Esophagus (tissue), 2 donors: ENCODE data around the gene C19orf33. TPM values are rescaled to one million over a fixed set of nuclear protein-coding genes. Genes with fewer than 3 reads are reported as not detected.
A peak's percentile ranks its signal among the peaks of the same experiment; 100 is the strongest.

Experiments
- H3K27ac ChIP-seq, 2 donors: one replicate each; pipeline ENCODE4 v1.5.1; 2013; ENCODE audit warnings: low read depth in 2 of 2, mild to moderate bottlenecking in 2 of 2, inconsistent platforms in 1 of 2, low read length in 1 of 2, moderate library complexity in 1 of 2
- H3K27me3 ChIP-seq, 2 donors: one replicate each; pipeline ENCODE4 v1.6.1; 2013; ENCODE audit warnings: low read length in 2 of 2, control low read depth in 1 of 2, mild to moderate bottlenecking in 1 of 2; ENCODE audit not compliant: insufficient read depth in 2 of 2, control insufficient read depth in 1 of 2
- H3K36me3 ChIP-seq, 2 donors: one replicate each; pipeline ENCODE4 v1.6.1; 2013; ENCODE audit warnings: low read length in 1 of 2; ENCODE audit not compliant: control insufficient read depth in 2 of 2, insufficient read depth in 2 of 2
- H3K4me1 ChIP-seq, 2 donors: one replicate each; pipeline ENCODE4 v1.6.1; 2013; ENCODE audit warnings: low read length in 1 of 2; ENCODE audit not compliant: control insufficient read depth in 2 of 2, insufficient read depth in 2 of 2
- H3K4me3 ChIP-seq, 2 donors: one replicate each; pipeline ENCODE4 v1.5.1; 2013; ENCODE audit warnings: low read length in 2 of 2, mild to moderate bottlenecking in 2 of 2, low read depth in 1 of 2, moderate library complexity in 1 of 2
- H3K9me3 ChIP-seq, 2 donors: one replicate each; pipeline ENCODE4 v1.6.1; 2013; ENCODE audit warnings: mild to moderate bottlenecking in 2 of 2, low read depth in 1 of 2, low read length in 1 of 2, moderate library complexity in 1 of 2; ENCODE audit not compliant: control insufficient read depth in 2 of 2, insufficient read depth in 1 of 2
- WGBS, 2 donors: extraction: QIAGEN DNeasy Blood & Tissue Kit; methylation state at CpG; one replicate each; pipeline ENCODE4 v1.1.7; 2013; 5-methylcytosine and 5-hydroxymethylcytosine counted together
- polyA plus RNA-seq, 2 donors: library from polyadenylated mRNA; stranded (reverse); fragments of 200-250 nt; gene quantifications; one replicate each; pipeline ENCODE4 v1.2.3, GENCODE V29; 2013
- donor health status: healthy with polysubstance abuse.
- donor health status: Bipolar disorder and iron deficiency.

The C19orf33 gene
- polyA plus RNA-seq, 2 donors = 826 to 1,919 TPM

GRCh38 chr19:38317104-38317612 is 13.1 kb downstream of the C19orf33 start:
- WGBS, 2 donors = 62 to 71% methylated on average over 11 of the region's 11 CpGs
- Histone ChIP-seq H3K4me3 (peak overlapping the region in 1 of 2 donors; percentile 29), H3K36me3 (no peaks in the 10 kb centered on the region), H3K9me3 (no peaks in the 10 kb centered on the region), H3K4me1 (peaks cover 2 to 16% of the 10 kb centered on the region in 2 donors), H3K27ac (peak overlapping the region; percentile 66 to 89), H3K27me3 (no peaks in the 10 kb centered on the region)

DNA sequence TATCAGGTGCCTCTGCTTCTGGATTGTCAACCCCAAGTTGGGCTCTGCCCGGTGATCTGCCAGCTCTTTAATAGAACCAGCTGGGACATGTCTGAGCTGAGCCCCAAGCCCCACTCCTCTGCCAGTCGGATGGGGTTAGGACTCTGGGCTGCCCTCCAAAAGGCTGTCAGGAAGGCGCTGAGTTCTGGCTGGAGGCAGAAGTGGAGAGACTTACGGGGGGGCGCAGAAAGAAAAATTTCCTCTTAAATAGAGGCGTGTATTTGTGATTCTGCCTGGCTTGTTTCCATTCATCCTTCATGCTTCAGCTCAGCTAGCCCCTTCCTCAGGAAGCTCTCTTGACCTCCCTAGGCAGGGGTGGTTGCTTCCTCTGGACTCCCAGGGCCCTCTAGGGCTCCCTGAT is 14.6 kb downstream of the C19orf33 start:
- Histone ChIP-seq H3K27me3 (no peaks in the 10 kb centered on the region), H3K36me3 (no peaks in the 10 kb centered on the region), H3K4me3 (no peak overlapping the region), H3K9me3 (no peaks in the 10 kb centered on the region), H3K27ac (peak overlapping the region; percentile 82 to 85), H3K4me1 (peaks cover 2 to 16% of the 10 kb centered on the region in 2 donors)
- WGBS, 2 donors = 29 to 45% methylated on average over 6 of the region's 6 CpGs

- H3K27ac ChIP-seq = peak within 1 kb of the TSS; percentile 83 to 93
These were observed 15.6 kb downstream of the C19orf33 start, which contains the start of gene KCNK6 for GRCh38 chr19:38319421-38320258. Gene KCNK6 (plus strand): TSS chr19:38319845. CDS start chr19:38319951, 106 bp downstream.

GRCh38 chr19:38320969-38321339 is 16.9 kb downstream of the C19orf33 start:
- H3K27ac ChIP-seq = peak overlapping the region; percentile 83 to 93
- 87 to 88% methylated on average over 3 of the region's 3 CpGs for WGBS, 2 donors
- peaks cover 2 to 16% of the 10 kb centered on the region in 2 donors for H3K4me1 ChIP-seq
- no peaks in the 10 kb centered on the region for H3K9me3 ChIP-seq
- no peaks in the 10 kb centered on the region for H3K27me3 ChIP-seq
- peak overlapping the region; percentile 71 to 72 for H3K4me3 ChIP-seq
- peaks cover 0 to 10% of the 10 kb centered on the region in 2 donors for H3K36me3 ChIP-seq

More at GRCh38 chr19:38319421-38320258, 15.6 kb downstream of the C19orf33 start, which contains the start of gene KCNK6:
- no peaks in the 10 kb centered on the region for H3K27me3 ChIP-seq
- H3K4me3 ChIP-seq = peak within 1 kb of the TSS; percentile 71 to 72
- WGBS, 2 donors = 3 to 5% methylated on average over 66 to 76 of the region's 76 CpGs
- no peaks in the 10 kb centered on the region for H3K9me3 ChIP-seq
- peaks cover 2 to 16% of the 10 kb centered on the region in 2 donors for H3K4me1 ChIP-seq
- peaks cover 0 to 4% of the 10 kb centered on the region in 2 donors for H3K36me3 ChIP-seq

- Histone ChIP-seq H3K27me3 (no peaks in the 10 kb centered on the region), H3K9me3 (no peaks in the 10 kb centered on the region), H3K36me3 (peaks cover 0 to 14% of the 10 kb centered on the region in 2 donors), H3K4me1 (peaks cover 2 to 16% of the 10 kb centered on the region in 2 donors), H3K27ac (peak overlapping the region; percentile 83 to 93), H3K4me3 (peak overlapping the region; percentile 20 to 72)
- 37 to 49% methylated on average over 11 of the region's 11 CpGs for WGBS, 2 donors
These were observed 17.7 kb downstream of the C19orf33 start for GRCh38 chr19:38321646-38322196.

DNA sequence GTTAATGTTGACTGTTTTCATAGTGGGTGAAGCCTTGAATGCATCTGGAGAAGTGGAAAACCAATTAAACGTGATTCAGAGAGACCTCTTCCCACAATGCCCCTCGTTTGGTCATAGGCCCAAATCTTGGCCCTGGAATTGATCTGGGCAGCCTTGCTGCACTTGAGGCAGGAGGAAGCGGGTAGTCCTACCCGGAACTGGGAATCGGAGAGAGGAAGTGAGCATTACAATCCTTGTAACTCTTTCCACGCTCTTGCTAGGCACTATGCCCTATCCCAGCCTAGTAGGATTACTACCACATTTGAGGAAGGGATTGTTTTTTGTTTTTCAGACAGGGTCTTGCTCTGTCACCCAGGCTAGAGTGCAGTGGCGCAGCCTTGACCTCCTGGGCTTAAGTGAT is 19.2 kb downstream of the C19orf33 start:
- Histone ChIP-seq H3K4me3 (no peak overlapping the region), H3K9me3 (no peaks in the 10 kb centered on the region), H3K36me3 (peaks cover 5 to 29% of the 10 kb centered on the region in 2 donors), H3K27ac (peak overlapping the region in 1 of 2 donors; percentile 18), H3K27me3 (no peaks in the 10 kb centered on the region), H3K4me1 (peaks cover 2 to 16% of the 10 kb centered on the region in 2 donors)
- 66 to 78% methylated on average over 7 of the region's 7 CpGs for WGBS, 2 donors

DNA sequence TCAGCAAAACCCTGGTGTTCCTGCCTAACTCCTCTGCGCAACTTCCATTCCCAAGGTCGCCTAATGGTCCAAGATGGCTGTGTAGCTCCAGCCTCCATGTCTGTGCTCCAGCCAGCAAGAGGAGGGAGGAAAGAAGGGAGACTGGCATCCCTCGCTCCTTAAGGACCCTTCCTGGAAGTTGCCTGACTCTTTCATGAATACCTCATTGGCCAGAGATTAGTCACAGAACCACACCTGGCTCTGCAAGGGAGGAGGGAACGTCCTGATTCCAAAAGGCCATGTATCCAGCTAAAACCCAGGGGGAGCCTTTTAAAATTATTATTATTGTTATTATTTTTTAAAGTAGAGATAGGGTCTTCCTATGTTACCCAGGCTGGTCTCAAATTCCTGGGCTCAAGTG is 20.4 kb downstream of the C19orf33 start:
- 76 to 81% methylated on average over 4 of the region's 4 CpGs for WGBS, 2 donors
- Histone ChIP-seq H3K27me3 (no peaks in the 10 kb centered on the region), H3K27ac (peak overlapping the region in 1 of 2 donors; percentile 75), H3K36me3 (peaks cover 5 to 32% of the 10 kb centered on the region in 2 donors), H3K4me1 (peaks cover 2 to 9% of the 10 kb centered on the region in 2 donors), H3K9me3 (no peaks in the 10 kb centered on the region), H3K4me3 (no peak overlapping the region)

GRCh38 chr19:38326591-38326990 is 22.5 kb downstream of the C19orf33 start:
- WGBS, 2 donors = 95% methylated on average over 22 of the region's 22 CpGs
- no peak overlapping the region for H3K27ac ChIP-seq
- peaks cover 5 to 32% of the 10 kb centered on the region in 2 donors for H3K36me3 ChIP-seq
- no peak overlapping the region for H3K4me3 ChIP-seq
- H3K9me3 ChIP-seq = no peaks in the 10 kb centered on the region
- H3K27me3 ChIP-seq = no peaks in the 10 kb centered on the region
- peaks cover 2 to 3% of the 10 kb centered on the region in 2 donors for H3K4me1 ChIP-seq

GRCh38 chr19:38329651-38330050 is 25.6 kb downstream of the C19orf33 start:
- Histone ChIP-seq H3K27ac (no peak overlapping the region), H3K36me3 (peaks cover 5 to 28% of the 10 kb centered on the region in 2 donors), H3K4me1 (no peaks in the 10 kb centered on the region), H3K27me3 (no peaks in the 10 kb centered on the region), H3K4me3 (no peak overlapping the region), H3K9me3 (no peaks in the 10 kb centered on the region)
- WGBS, 2 donors = 96 to 98% methylated on average over 7 of the region's 7 CpGs
